ENCODE data around the gene CYP2S1.

DNA sequence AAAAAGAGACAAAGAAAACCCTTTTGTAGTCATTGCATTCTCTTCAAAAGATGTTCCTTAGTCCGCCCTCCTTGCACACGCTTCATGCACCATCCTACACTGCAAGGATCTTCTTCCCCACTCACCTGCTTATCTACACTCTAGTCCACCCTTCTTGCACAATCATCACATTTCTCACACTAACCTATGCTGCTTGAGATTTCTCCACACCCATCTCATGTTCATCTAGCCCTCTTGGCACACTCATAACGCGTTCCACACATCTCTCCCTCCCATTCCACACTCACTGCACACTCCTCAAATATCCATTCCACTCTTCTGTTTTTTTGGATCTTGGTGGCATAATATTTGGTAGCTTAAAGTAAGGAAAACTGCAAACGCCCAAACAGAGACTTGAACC lies 48.8 kb downstream of the CYP2S1 start:
- no peak for TF ChIP-seq CTCF (conservative IDR thresholded peaks at IDR 0.05)
- no peak for TF ChIP-seq EZH2 (IDR thresholded peaks at IDR 0.05; ENCODE audit: low read depth)

Measured in PC-9 (cell line).